NCI-H1048 (cell line): ENCODE data around the gene CASP3.
"Not testable (repeated sequence)": the region's sequence is repeated elsewhere in the genome, so short reads cannot be mapped to it uniquely, and the experiment has no call there.

Experiments
- DNase-seq: peaks from one replicate; lab custom pipeline; 2025; lab: John Stamatoyannopoulos, UW

Gene CASP3

GRCh38 chr4:184636144-184636543, 13.1 kb downstream of the CASP3 start:
- no peak for DNase-seq

DNA sequence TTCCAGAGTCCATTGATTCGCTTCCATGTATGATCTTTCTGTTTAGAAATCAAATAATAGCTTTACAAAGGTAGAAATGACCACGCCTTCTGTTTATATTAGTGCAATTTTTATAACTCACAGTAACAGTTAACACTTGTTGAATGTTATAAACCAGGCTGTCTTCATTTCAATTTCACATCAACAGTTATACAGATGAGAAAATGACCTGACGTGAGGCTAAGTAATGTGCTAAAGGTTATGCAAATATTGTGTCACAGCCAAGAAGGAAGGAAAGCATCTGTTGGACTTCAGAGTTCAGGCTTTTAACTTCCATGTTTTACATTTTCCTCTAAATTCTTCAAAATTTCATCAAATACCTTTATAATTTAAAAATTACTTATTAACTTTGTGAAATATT, 13.9 kb downstream of the CASP3 start:
- no peak for DNase-seq

DNA sequence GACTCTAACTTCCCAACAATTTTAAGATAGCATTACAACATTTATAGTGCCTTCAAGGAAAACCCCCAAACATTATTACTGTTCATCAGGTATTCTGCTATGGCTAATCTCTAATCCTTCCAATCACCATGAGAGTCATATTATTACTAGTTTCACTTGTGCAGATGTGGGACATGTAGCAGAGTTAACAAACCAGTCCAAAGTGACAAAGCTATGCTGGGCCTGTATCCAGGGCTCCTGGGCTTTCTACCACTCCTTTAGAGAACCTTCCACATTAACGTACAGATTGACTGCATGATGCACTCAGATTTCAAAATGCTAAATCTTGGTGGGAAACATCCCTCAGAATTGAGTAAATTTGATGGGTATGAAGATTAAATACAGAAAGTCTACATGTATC, 16.4 kb downstream of the CASP3 start:
- no peak for DNase-seq

GRCh38 chr4:184628103-184628502, 21.1 kb downstream of the CASP3 start:
- no peak for DNase-seq

- not testable (repeated sequence) for DNase-seq
Observed at GRCh38 chr4:184625783-184626596, 23.3 kb downstream of the CASP3 start.

DNA sequence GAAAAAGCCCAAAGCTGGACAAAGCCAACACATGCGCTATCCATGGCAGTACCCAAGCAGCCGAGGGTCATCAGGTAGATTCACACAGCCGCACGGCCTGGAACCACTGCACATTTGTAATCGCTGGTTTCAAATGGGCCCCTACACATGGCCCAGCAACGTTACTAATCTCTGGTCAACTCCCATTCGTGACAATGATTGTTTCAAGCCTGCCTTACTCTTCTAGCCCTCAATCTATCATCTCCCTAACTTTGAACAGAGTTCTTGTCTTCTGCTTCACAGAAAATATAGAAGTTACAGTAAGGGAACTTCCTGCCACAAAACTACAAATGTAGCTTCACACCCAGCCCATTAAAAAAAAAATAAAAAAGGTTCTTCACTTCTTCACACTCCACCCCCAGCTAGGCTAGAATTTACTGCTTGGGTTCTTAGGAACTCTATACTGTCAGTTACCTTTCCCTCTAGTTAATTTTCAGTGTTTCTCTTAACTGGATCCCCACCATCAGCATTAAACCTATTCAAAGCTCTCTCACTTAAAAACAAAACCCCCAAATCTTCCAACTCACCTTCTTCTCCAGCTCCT, 24.2 kb downstream of the CASP3 start:
- no peak for DNase-seq

- DNase-seq, result not testable (repeated sequence)
Observed at GRCh38 chr4:184624504-184624903, 24.7 kb downstream of the CASP3 start.

GRCh38 chr4:184621518-184621917, 27.7 kb downstream of the CASP3 start:
- no peak for DNase-seq

- DNase-seq, result no peak
Observed at GRCh38 chr4:184620212-184620867, 28.9 kb downstream of the CASP3 start.

- DNase-seq, result no peak
Observed at GRCh38 chr4:184617600-184618196, 31.5 kb downstream of the CASP3 start.

DNA sequence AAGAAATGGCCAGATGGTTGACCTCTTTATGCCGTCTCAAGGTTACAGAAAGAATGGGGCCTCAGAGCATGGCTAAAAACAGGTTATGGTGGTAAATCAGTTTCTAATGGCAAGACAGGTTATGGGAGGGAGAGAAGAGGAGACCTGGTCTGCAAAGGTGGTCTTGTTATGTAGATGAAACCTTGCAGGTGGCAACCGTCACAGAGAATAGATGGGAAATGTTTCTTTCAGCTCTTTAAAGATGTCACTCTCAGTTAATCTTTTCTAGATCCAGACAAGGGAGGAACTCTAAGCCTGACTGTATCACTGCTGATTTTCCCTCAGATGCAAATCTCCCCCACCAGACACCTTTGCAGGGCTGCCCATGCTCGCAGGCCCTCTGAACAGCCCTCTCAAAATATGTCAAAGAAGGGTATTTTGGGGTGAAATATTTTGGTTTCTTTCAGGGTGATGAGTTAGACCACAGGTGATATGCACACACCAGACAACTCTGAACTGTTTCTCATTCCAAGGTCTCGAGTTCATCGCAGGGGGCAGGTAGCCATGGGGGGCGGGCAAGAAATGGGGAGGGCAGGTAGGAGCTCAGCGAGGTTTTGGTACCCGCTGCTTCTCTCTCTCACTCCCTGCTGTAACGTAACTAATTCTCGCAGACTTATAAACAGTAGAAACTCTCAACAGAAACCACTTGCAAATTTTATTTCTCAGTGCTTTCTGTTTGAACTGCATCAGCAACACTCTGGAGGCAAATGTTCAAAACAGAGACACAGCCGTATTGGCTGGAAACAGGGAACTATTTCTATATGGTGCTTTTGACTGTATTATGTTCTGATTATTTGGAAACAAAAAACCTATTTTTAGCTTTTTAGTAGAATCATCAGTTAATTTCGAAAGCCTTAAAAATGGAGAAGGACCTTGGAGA, 32.4 kb downstream of the CASP3 start:
- DNase-seq, result no peak

DNA sequence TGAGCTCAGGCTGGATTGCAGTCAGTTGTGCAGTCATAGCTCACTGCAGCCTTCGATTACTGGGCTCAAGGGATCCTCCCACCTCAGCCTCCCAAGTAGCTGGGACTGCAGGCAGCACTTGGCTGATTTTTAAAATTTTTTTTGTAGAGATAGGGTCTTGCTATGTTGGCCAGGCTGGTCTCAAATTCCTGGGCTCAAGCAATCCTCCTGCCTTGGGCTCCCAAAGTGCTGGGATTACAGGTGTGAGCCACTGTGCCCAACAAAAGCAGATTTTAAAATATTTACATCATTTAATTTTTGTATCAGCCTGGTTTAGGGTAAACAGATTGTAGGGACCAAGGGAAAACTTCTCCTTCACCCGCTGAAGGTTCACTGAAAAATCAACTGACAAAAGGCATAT, 33.1 kb downstream of the CASP3 start:
- DNase-seq, result not testable (repeated sequence)

DNA sequence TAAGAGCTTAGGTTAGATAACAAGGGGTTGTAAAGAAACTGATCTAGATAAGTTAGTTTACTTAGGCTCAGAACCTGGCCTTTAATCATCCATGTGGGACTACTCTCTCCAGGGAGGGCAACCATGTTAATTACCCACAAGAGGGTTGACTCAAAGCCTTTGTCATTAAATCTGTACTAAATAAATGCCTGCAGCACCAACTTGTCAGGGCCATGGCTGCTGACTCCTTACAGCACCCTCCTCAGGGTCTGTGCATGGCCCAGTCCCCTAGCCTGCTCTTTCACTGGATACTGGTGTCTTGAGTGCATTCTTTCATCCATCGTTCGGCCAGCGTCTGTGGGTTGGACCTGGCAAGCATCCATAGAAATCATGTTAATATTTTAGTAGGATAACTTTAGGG, 34.7 kb downstream of the CASP3 start:
- DNase-seq, result no peak

GRCh38 chr4:184613405-184613804, 35.8 kb downstream of the CASP3 start:
- DNase-seq, result no peak

DNA sequence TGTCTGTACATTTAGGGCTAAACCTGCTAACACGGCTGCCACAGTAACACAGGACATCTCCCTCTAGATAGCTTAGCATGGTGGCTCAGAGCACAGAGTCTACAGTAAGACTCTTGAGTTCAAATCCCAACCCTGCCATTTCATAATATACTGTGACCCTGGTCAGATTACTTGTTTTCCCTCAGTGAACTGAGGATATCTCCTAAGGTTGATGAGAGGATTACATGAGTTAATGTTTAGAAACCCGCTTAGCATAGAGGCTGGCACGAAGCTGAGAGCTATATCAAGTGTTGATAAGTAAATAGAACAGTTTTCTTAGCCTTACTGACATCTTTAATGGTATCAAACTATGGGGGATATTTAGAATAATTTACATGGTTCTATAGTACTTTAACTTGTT, 37.2 kb downstream of the CASP3 start:
- no peak for DNase-seq

DNA sequence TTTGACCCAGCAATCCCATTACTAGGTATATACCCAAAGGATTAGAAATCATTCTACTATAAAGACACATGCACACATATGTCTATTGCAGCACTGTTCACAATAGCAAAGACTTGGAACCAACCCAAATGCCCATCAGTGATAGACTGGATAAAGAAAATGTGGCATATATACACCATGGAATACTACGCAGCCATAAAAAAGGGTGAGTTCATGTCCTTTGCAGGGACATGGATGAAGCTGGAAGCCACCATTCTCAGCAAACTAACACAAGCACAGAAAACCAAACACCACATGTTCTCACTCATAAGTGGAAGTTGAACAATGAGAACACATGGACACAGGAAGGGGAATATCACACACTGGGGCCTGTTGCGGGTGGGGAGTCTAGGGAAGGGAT, 41.8 kb downstream of the CASP3 start:
- not testable (repeated sequence) for DNase-seq

DNA sequence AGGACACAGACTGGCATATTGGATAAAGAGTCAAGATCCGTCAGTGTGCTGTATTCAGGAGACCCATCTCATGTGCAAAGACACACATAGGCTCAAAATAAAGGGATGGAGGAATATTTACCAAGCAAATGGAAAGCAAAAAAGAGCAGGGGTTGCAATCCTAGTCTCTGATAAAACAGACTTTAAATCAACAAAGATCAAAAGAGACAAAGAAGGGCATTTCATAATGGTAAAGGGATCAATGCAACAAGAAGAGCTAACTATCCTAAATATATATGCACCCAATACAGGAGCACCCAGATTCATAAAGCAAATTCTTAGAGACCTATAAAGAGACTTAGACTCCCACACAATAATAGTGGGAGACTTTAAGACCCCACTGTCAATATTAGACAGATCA, 46.4 kb downstream of the CASP3 start:
- not testable (repeated sequence) for DNase-seq

DNA sequence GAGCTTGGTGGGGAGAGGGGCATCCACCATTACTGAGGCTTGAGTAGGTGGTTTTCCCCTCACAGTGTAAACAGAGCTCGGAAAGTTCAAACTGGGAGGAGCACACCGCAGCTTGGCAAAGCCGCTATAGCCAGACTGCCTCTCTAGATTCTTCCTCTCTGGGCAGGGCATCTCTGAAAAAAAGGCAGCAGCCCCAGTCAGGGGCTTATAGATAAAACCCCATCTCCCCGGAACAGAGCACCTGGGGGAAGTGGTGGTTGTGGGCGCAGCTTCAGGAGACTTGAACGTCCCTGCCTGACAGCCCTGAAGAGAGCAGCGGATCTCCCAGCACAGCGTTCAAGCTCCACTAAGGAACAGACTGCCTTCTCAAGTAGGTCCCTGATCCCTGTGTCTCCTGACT, 48.3 kb downstream of the CASP3 start:
- DNase-seq, result not testable (repeated sequence)

DNA sequence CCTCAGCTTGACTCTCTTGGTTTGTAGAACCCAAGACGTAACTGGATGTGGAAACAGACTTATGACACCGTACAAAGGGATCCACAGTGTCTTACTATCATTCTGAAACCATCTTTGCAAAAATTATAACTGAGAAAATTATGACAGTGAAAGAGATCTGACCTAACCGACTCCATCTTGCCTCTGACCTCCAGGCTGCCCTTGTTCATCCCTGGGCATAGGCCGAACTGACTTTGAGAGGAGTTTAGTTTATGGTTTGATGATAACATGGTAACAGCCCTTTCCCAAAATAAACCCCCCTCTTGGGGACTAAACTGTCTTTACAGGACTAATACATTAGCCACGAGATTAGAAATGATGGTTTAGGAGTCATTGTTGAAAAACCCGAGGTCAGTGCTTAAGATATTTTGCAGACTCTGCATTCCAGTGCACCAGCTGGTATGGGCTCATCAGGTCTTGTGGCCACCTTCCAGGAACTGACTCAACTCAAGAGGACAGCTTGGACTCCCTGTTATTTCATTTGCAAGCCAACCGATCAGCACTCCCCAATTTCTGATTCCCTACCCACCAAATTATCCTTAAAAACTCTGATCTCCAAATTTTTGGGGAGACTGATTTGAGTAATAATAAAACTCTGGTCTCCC, 49.6 kb downstream of the CASP3 start:
- no peak for DNase-seq

GRCh38 chr4:184598753-184599491, 50.3 kb downstream of the CASP3 start:
- DNase-seq, result no peak
